Measurements from ENCODE around the gene SHMT1. TPM values are rescaled to one million over a fixed set of nuclear protein-coding genes. Genes with fewer than 3 reads are reported as not detected.

SHMT1 gene
- total RNA-seq, 4 donors from 2014 or later: 37.8 to 56.0 (median 49.2) TPM

DNA sequence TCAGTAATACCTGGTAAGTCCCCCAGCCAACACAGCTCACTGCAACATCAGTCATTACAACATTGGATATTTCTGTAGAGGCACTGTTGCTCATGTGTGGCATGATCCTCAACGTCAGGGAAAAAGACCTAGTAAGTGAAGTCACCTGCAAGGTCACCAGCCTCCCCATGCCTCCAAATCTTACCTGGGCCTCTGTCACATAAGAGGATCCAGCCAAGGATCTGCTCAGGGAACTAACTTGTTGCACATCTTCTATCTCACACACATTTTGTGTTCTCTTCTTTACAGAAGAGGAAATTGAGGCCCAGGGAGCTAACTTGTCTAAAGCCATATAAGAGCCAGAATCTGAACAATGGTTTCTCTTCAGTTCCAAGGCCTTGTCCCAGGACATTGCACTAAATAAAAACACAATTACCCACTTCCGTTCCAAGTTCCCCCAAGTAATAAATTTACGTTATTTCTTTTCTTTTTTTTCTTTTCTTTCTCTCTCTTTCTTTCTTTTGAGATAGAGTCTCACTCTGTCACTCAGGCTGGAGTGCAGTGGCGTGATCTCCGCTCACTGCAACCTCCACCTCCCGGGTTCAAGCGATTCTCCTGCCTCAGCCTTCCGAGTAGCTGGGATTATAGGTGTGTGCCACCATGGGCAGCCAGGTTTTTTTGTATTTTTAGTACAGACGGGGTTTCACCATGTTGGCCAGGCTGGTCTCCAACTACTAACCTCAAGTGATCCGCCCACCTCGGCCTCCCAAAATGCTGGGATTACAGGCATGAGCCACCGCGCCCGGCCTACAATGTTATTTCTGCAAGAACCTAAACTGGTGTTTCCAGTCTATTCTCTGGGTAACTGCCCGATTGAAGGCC, 1.3 kb downstream of the SHMT1 start:
- H3K4me3 ChIP-seq: peak overlapping the region; percentile 86
- TF ChIP-seq, protein P1, sequence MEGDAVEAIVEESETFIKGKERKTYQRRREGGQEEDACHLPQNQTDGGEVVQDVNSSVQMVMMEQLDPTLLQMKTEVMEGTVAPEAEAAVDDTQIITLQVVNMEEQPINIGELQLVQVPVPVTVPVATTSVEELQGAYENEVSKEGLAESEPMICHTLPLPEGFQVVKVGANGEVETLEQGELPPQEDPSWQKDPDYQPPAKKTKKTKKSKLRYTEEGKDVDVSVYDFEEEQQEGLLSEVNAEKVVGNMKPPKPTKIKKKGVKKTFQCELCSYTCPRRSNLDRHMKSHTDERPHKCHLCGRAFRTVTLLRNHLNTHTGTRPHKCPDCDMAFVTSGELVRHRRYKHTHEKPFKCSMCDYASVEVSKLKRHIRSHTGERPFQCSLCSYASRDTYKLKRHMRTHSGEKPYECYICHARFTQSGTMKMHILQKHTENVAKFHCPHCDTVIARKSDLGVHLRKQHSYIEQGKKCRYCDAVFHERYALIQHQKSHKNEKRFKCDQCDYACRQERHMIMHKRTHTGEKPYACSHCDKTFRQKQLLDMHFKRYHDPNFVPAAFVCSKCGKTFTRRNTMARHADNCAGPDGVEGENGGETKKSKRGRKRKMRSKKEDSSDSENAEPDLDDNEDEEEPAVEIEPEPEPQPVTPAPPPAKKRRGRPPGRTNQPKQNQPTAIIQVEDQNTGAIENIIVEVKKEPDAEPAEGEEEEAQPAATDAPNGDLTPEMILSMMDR (IDR thresholded peaks at IDR 0.05): no peak
- TF ChIP-seq POLR2AphosphoS5 (IDR thresholded peaks at IDR 0.05) (no peak), EP300 (IDR thresholded peaks at IDR 0.05) (no peak), POLR2A (IDR thresholded peaks at IDR 0.05) (no peak)
- peaks cover 14% of the 10 kb centered on the region for H3K36me3 ChIP-seq
- peaks cover 19% of the 10 kb centered on the region for H3K4me1 ChIP-seq
- no peaks in the 10 kb centered on the region for H3K9me3 ChIP-seq
- peak overlapping the region; percentile 91 for H3K27ac ChIP-seq
- DNase-seq (ENCODE audit: low spot score in 2 of 2): no peak
- H3K27me3 ChIP-seq: no peaks in the 10 kb centered on the region
- WGBS: 39% methylated on average over 11 of the region's 15 CpGs

DNA sequence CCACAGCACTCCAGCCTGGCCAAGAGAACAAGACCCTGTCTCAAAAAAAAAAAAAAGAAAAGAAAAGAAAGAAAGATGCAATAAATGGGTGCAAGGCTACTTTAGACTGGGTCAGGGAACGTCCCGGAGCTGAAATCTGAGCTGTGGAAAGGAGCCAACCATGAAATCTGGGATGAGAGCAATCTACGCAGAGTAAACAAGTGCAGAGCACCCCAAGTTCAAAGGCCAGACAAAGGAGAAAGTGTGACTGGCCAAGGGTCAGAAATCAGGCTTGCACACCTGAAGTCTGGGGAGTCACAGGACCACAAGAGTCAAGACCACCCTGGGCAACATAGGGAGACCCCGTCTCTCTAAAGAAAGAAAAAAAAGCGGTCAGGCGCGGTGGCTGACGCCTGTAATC, 2.8 kb downstream of the SHMT1 start:
- H3K36me3 ChIP-seq: peaks cover 16% of the 10 kb centered on the region
- no peak overlapping the region for H3K27ac ChIP-seq
- DNase-seq (ENCODE audit: low spot score in 2 of 2): no peak
- H3K4me3 ChIP-seq: no peak overlapping the region
- H3K4me1 ChIP-seq: peaks cover 19% of the 10 kb centered on the region
- H3K9me3 ChIP-seq: no peaks in the 10 kb centered on the region
- TF ChIP-seq EP300 (IDR thresholded peaks at IDR 0.05): no peak
- no peak for TF ChIP-seq POLR2A (IDR thresholded peaks at IDR 0.05)
- TF ChIP-seq POLR2AphosphoS5 (IDR thresholded peaks at IDR 0.05): no peak
- TF ChIP-seq, protein P1 (IDR thresholded peaks at IDR 0.05): no peak
- WGBS: 89% methylated on average over 8 of the region's 8 CpGs
- H3K27me3 ChIP-seq: no peaks in the 10 kb centered on the region

DNA sequence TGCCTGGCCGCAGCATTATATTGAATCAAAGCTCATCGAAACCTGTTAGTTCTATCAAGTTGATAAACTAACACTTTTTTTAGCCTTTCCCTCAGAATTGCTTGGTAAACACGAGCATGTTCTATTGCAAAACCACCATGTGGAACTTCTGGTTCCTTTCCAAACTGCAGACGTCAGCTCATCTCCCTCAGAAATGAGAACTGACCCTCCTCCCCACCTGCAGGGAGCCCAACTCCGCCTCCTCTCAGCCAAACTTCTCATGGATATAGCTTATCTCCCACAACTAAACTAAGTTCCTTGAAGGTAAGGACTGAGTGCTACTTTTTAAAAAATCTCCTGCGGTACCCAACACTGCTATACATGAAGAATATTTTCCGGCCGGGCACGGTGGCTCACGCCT, 6.7 kb downstream of the SHMT1 start:
- peak in 1 of 2 donors; percentile 76 for DNase-seq (ENCODE audit: low spot score in 2 of 2)
- 84% methylated on average over 7 of the region's 10 CpGs for WGBS
- H3K27ac ChIP-seq: peak overlapping the region; percentile 64
- H3K4me1 ChIP-seq: peaks cover 2% of the 10 kb centered on the region
- H3K27me3 ChIP-seq: no peaks in the 10 kb centered on the region
- TF ChIP-seq, protein P1 (IDR thresholded peaks at IDR 0.05): no peak
- TF ChIP-seq EP300 (IDR thresholded peaks at IDR 0.05) (no peak), POLR2A (IDR thresholded peaks at IDR 0.05) (no peak), POLR2AphosphoS5 (IDR thresholded peaks at IDR 0.05) (no peak)
- H3K4me3 ChIP-seq: no peak overlapping the region
- H3K36me3 ChIP-seq: peaks cover 47% of the 10 kb centered on the region
- no peaks in the 10 kb centered on the region for H3K9me3 ChIP-seq

DNA sequence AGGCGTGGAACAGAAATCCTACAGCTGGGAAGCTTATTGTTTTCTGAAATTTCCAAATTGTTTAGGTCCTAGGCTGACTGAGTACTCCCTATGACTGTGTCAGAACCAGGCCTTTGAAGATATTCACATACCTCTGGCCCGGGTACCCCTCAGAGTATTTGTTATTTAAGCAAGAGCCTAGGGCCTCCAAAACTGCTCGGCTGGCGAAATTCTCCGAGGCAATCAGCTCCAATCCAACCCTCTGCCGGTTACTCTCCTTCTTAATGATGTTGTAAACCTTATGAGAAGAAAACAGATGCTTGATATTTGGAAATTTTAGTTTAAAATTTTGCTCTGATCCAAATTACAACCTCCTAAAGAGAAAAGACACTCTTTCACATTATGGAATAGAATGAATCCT, 9.8 kb downstream of the SHMT1 start:
- Histone ChIP-seq H3K36me3 (peaks cover 64% of the 10 kb centered on the region), H3K9me3 (no peaks in the 10 kb centered on the region), H3K4me1 (no peaks in the 10 kb centered on the region), H3K27ac (no peak overlapping the region), H3K27me3 (no peaks in the 10 kb centered on the region), H3K4me3 (no peak overlapping the region)
- no peak for DNase-seq (ENCODE audit: low spot score in 2 of 2)
- WGBS: 94% methylated on average over 6 of the region's 6 CpGs
- no peak for TF ChIP-seq POLR2A (IDR thresholded peaks at IDR 0.05)
- no peak for TF ChIP-seq EP300 (IDR thresholded peaks at IDR 0.05)
- TF ChIP-seq, protein P1 (IDR thresholded peaks at IDR 0.05): no peak

DNA sequence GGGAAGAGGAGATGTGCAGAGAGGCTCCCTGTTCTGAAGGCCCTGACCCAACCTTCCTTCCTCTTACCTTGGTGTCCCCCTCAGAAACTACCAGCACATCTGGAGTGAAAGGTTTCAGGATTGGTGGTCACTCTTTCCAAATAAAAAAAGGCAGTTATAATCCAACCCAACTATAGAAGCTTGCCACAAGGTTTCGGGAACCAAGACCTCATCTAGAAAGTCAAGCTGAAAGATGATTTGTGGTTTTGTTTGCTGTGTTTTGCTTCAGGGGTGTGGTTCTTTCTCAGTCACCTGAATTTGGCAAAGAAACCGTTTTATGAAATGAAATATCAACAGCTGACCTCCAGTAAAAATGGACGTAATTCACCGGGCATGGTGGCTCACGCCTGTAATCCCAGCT, 19.3 kb downstream of the SHMT1 start:
- Histone ChIP-seq H3K27ac (no peak overlapping the region), H3K4me3 (no peak overlapping the region), H3K9me3 (no peaks in the 10 kb centered on the region), H3K27me3 (no peaks in the 10 kb centered on the region), H3K4me1 (no peaks in the 10 kb centered on the region), H3K36me3 (peaks cover 81% of the 10 kb centered on the region)
- DNase-seq (ENCODE audit: low spot score in 2 of 2): no peak
- no peak for TF ChIP-seq EP300 (IDR thresholded peaks at IDR 0.05)
- WGBS: 80% methylated on average over 5 of the region's 5 CpGs

Measured in suprapubic skin (tissue), 4 donors.